Loucy (cell line): ENCODE measurements around the gene RBKS.

Experiments
- H2AFZ ChIP-seq: fragments of 200-600 bp; sonication (generic); 2 replicates; pipeline ENCODE4 v1.6.0; 2016; ENCODE audit warnings: antibody characterized with exemption, mild to moderate bottlenecking, low read length, moderate library complexity
- H3F3A ChIP-seq: fragments of 200-600 bp; 2 replicates; pipeline ENCODE4 v1.6.0; 2016; ENCODE audit warnings: antibody characterized with exemption, low read depth, mild to moderate bottlenecking
- H3K27me3 ChIP-seq: fragments of 200-600 bp; sonication (generic); 2 replicates; pipeline ENCODE4 v1.6.1; 2014; ENCODE audit warnings: low read length, mild to moderate bottlenecking; ENCODE audit not compliant: insufficient read depth, poor library complexity, severe bottlenecking
- H3K36me3 ChIP-seq: fragments of 200-600 bp; sonication (generic); 2 replicates; pipeline ENCODE4 v1.6.1; 2016; ENCODE audit warnings: low read length; ENCODE audit not compliant: insufficient read depth
- H3K4me1 ChIP-seq: fragments of 200-600 bp; sonication (generic); 2 replicates; pipeline ENCODE4 v1.5.1; 2014; ENCODE audit warnings: low read length, mild to moderate bottlenecking; ENCODE audit not compliant: insufficient read depth, poor library complexity, severe bottlenecking
- H3K4me2 ChIP-seq: fragments of 200-600 bp; sonication (generic); 2 replicates; pipeline ENCODE4 v1.6.0; 2014; ENCODE audit warnings: antibody characterized with exemption, low read length, low read depth, mild to moderate bottlenecking; ENCODE audit not compliant: poor library complexity, severe bottlenecking
- H3K4me3 ChIP-seq: fragments of 200-600 bp; sonication (generic); 2 replicates; pipeline ENCODE4 v1.5.1; 2014; ENCODE audit warnings: low read length, mild to moderate bottlenecking, mixed read lengths; ENCODE audit not compliant: poor library complexity, severe bottlenecking
- H3K79me2 ChIP-seq: fragments of 200-600 bp; sonication (generic); 2 replicates; pipeline ENCODE4 v1.6.1; 2014; ENCODE audit warnings: low read length; ENCODE audit not compliant: insufficient read depth
- H3K9ac ChIP-seq: fragments of 200-600 bp; sonication (generic); 2 replicates; pipeline ENCODE4 v1.6.0; 2014; ENCODE audit warnings: mild to moderate bottlenecking, low read depth, low read length, moderate library complexity; ENCODE audit not compliant: poor library complexity, severe bottlenecking
- H3K9me2 ChIP-seq: fragments of 200-600 bp; sonication (generic); replicated peaks from 2 replicates; pipeline ENCODE4 v1.6.1; 2016; ENCODE audit warnings: low read depth, low read length, mixed read lengths
- H3K9me3 ChIP-seq: fragments of 200-600 bp; sonication (generic); 2 replicates; pipeline ENCODE4 v1.6.1; 2014; ENCODE audit warnings: mild to moderate bottlenecking, antibody characterized with exemption, low read length, low read depth; ENCODE audit not compliant: insufficient read depth
- H4K20me1 ChIP-seq: fragments of 200-600 bp; sonication (generic); 2 replicates; pipeline ENCODE4 v1.6.0; 2014; ENCODE audit warnings: antibody characterized with exemption, low read length, mild to moderate bottlenecking; ENCODE audit not compliant: insufficient read depth, poor library complexity, severe bottlenecking
- CTCF ChIP-seq: fragments of 200-600 bp; sonication (generic); conservative IDR thresholded peaks from 2 replicates; pipeline ENCODE4 v1.5.1; 2014; ENCODE audit warnings: mild to moderate bottlenecking, antibody characterized with exemption, low read length
- EZH2phosphoT487 ChIP-seq: fragments of 200-600 bp; IDR thresholded peaks from 2 replicates; pipeline ENCODE4 v1.6.1; 2018; ENCODE audit warnings: antibody characterized with exemption, mild to moderate bottlenecking, moderate library complexity, borderline replicate concordance

The RBKS gene

GRCh38 chr2:27803046-27803445, 87.1 kb downstream of the RBKS start:
- Histone ChIP-seq H3F3A (no peaks in the 10 kb centered on the region), H3K27me3 (no peaks in the 10 kb centered on the region), H4K20me1 (no peaks in the 10 kb centered on the region), H3K9ac (no peak overlapping the region), H3K79me2 (no peaks in the 10 kb centered on the region), H3K9me2 (no peaks in the 10 kb centered on the region), H3K9me3 (no peaks in the 10 kb centered on the region), H3K4me1 (no peaks in the 10 kb centered on the region), H2AFZ (no peak overlapping the region), H3K4me2 (no peak overlapping the region), H3K4me3 (no peak overlapping the region), H3K36me3 (no peaks in the 10 kb centered on the region)
- TF ChIP-seq CTCF (no peak), EZH2phosphoT487 (no peak)

GRCh38 chr2:27802547-27802946, 87.6 kb downstream of the RBKS start:
- no peaks in the 10 kb centered on the region for H3K79me2 ChIP-seq
- H3F3A ChIP-seq = no peaks in the 10 kb centered on the region
- no peak overlapping the region for H3K4me3 ChIP-seq
- no peaks in the 10 kb centered on the region for H4K20me1 ChIP-seq
- H3K4me1 ChIP-seq = no peaks in the 10 kb centered on the region
- no peaks in the 10 kb centered on the region for H3K9me2 ChIP-seq
- H3K27me3 ChIP-seq = no peaks in the 10 kb centered on the region
- no peak overlapping the region for H2AFZ ChIP-seq
- no peak overlapping the region for H3K9ac ChIP-seq
- no peaks in the 10 kb centered on the region for H3K36me3 ChIP-seq
- TF ChIP-seq CTCF = no peak
- no peak for TF ChIP-seq EZH2phosphoT487
- no peaks in the 10 kb centered on the region for H3K9me3 ChIP-seq
- H3K4me2 ChIP-seq = no peak overlapping the region

- Histone ChIP-seq H3K4me3 (no peak overlapping the region), H3F3A (no peaks in the 10 kb centered on the region), H3K9ac (no peak overlapping the region), H3K79me2 (no peaks in the 10 kb centered on the region), H2AFZ (no peak overlapping the region), H3K9me3 (no peaks in the 10 kb centered on the region), H4K20me1 (no peaks in the 10 kb centered on the region), H3K4me1 (no peaks in the 10 kb centered on the region), H3K27me3 (no peaks in the 10 kb centered on the region), H3K4me2 (no peak overlapping the region), H3K36me3 (no peaks in the 10 kb centered on the region), H3K9me2 (no peaks in the 10 kb centered on the region)
- TF ChIP-seq CTCF = no peak
- no peak for TF ChIP-seq EZH2phosphoT487
Observed at GRCh38 chr2:27800856-27801255, 89.3 kb downstream of the RBKS start.
